Measurements from ENCODE around the gene RASGRF1.

RASGRF1 gene

GRCh38 chr15:78917888-78918287, 172.7 kb downstream of the RASGRF1 start:
- no peaks in the 10 kb centered on the region for H3K9me2 ChIP-seq (replicated peaks; ENCODE audit: insufficient read depth, low read length)
- TF ChIP-seq EZH2 (optimal IDR thresholded peaks at IDR 0.05; ENCODE audit: low read depth, low read length) (no peak), EZH2phosphoT487 (IDR thresholded peaks at IDR 0.05; ENCODE audit: low read length) (no peak)
- TF ChIP-seq, protein P1, sequence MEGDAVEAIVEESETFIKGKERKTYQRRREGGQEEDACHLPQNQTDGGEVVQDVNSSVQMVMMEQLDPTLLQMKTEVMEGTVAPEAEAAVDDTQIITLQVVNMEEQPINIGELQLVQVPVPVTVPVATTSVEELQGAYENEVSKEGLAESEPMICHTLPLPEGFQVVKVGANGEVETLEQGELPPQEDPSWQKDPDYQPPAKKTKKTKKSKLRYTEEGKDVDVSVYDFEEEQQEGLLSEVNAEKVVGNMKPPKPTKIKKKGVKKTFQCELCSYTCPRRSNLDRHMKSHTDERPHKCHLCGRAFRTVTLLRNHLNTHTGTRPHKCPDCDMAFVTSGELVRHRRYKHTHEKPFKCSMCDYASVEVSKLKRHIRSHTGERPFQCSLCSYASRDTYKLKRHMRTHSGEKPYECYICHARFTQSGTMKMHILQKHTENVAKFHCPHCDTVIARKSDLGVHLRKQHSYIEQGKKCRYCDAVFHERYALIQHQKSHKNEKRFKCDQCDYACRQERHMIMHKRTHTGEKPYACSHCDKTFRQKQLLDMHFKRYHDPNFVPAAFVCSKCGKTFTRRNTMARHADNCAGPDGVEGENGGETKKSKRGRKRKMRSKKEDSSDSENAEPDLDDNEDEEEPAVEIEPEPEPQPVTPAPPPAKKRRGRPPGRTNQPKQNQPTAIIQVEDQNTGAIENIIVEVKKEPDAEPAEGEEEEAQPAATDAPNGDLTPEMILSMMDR (IDR thresholded peaks at IDR 0.05; ENCODE audit: low read length): no peak
- H3K79me2 ChIP-seq (ENCODE audit: low read length): no peaks in the 10 kb centered on the region
- H3K27ac ChIP-seq (ENCODE audit: low read length): no peak overlapping the region
- no peaks in the 10 kb centered on the region for H4K20me1 ChIP-seq (ENCODE audit: insufficient read depth, low read length)
- H3K9ac ChIP-seq (ENCODE audit: low read length): no peak overlapping the region
- H3K4me3 ChIP-seq (ENCODE audit: low read length): no peak overlapping the region
- no peaks in the 10 kb centered on the region for H3K27me3 ChIP-seq (replicated peaks; ENCODE audit: insufficient read depth, low read length)
- no peak for DNase-seq
- H3K36me3 ChIP-seq (replicated peaks; ENCODE audit: insufficient read depth, low read length): no peaks in the 10 kb centered on the region
- H3K9me3 ChIP-seq (replicated peaks; ENCODE audit: insufficient read depth, low read length): no peaks in the 10 kb centered on the region
- H3F3A ChIP-seq (ENCODE audit: insufficient read depth, low read length): no peaks in the 10 kb centered on the region
- H3K4me2 ChIP-seq (ENCODE audit: low read depth, low read length): no peak overlapping the region
- no peak overlapping the region for H2AFZ ChIP-seq (ENCODE audit: low read length)
- no peaks in the 10 kb centered on the region for H3K4me1 ChIP-seq (ENCODE audit: low read length)

DNA sequence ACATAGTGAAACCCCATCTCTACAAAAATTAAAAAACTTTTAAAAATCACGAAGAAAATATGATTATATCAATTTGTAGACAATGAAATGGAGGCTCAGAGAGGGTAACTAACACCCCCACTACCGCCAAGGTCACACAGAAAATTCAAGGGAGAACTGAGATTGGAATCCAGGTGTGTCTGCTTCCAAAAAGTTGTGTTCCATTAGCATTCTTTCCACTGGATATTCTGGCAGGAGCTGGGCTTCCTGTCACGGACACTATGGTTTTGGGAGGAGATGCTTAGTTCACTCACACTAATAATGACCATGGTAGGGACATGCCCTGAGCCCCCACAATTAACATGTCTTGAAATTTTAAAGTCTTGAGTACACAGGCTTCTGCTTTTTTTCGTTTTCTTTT, 174.5 kb downstream of the RASGRF1 start:
- Histone ChIP-seq H3K9me2 (replicated peaks; ENCODE audit: insufficient read depth, low read length) (no peaks in the 10 kb centered on the region), H3K4me3 (ENCODE audit: low read length) (no peak overlapping the region), H3K36me3 (replicated peaks; ENCODE audit: insufficient read depth, low read length) (no peaks in the 10 kb centered on the region), H3K27me3 (replicated peaks; ENCODE audit: insufficient read depth, low read length) (no peaks in the 10 kb centered on the region), H3F3A (ENCODE audit: insufficient read depth, low read length) (no peaks in the 10 kb centered on the region), H3K27ac (ENCODE audit: low read length) (no peak overlapping the region), H3K9me3 (replicated peaks; ENCODE audit: insufficient read depth, low read length) (no peaks in the 10 kb centered on the region), H3K4me1 (ENCODE audit: low read length) (no peaks in the 10 kb centered on the region), H2AFZ (ENCODE audit: low read length) (no peak overlapping the region), H3K79me2 (ENCODE audit: low read length) (no peaks in the 10 kb centered on the region), H4K20me1 (ENCODE audit: insufficient read depth, low read length) (no peaks in the 10 kb centered on the region), H3K4me2 (ENCODE audit: low read depth, low read length) (no peak overlapping the region), H3K9ac (ENCODE audit: low read length) (no peak overlapping the region)
- TF ChIP-seq EZH2phosphoT487 (IDR thresholded peaks at IDR 0.05; ENCODE audit: low read length) (no peak), EZH2 (optimal IDR thresholded peaks at IDR 0.05; ENCODE audit: low read depth, low read length) (no peak)
- TF ChIP-seq, protein P1 (IDR thresholded peaks at IDR 0.05; ENCODE audit: low read length): no peak
- DNase-seq: no peak

DNA sequence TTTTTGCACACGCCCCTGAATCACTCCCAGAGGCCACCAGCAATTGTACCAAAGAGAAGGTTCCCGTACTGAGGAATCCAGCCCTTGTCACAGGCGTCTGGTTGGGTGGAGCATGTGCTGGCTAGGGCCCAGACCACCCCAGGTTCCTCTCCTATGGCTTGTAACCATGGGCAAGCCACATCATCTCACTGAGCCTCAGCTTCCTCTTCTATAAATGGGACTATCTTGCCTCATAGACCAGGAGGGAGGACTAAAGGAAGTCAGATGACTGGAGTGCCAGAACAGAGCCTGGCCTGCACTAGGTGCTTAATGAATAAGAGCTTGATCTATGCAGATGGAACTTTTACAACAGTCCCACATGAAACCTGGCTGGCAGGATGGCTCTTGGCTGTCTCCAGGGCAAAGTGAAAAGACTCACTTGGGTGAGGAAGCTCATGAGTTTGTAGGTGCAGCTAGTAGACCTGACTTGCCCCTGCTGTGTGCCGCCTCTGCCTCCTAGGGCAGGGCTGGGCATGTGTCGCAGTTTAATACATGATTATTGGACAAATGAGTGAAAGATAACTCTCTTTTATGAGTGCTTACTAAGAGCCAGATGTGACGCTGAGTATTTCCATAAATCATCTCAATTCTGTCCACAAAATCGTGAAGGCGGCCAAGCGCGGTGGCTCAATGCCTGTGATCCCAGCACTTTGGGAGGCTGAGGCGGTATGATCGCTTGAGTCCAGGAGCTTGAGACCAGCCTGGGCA, 175.1 kb downstream of the RASGRF1 start:
- DNase-seq: no peak
- Histone ChIP-seq H3K4me3 (ENCODE audit: low read length) (no peak overlapping the region), H3K9me3 (replicated peaks; ENCODE audit: insufficient read depth, low read length) (no peaks in the 10 kb centered on the region), H2AFZ (ENCODE audit: low read length) (no peak overlapping the region), H3K9ac (ENCODE audit: low read length) (no peak overlapping the region), H4K20me1 (ENCODE audit: insufficient read depth, low read length) (no peaks in the 10 kb centered on the region), H3K4me2 (ENCODE audit: low read depth, low read length) (no peak overlapping the region), H3K79me2 (ENCODE audit: low read length) (no peaks in the 10 kb centered on the region), H3K27ac (ENCODE audit: low read length) (no peak overlapping the region), H3K36me3 (replicated peaks; ENCODE audit: insufficient read depth, low read length) (no peaks in the 10 kb centered on the region), H3K27me3 (replicated peaks; ENCODE audit: insufficient read depth, low read length) (no peaks in the 10 kb centered on the region), H3K4me1 (ENCODE audit: low read length) (no peaks in the 10 kb centered on the region), H3F3A (ENCODE audit: insufficient read depth, low read length) (no peaks in the 10 kb centered on the region), H3K9me2 (replicated peaks; ENCODE audit: insufficient read depth, low read length) (no peaks in the 10 kb centered on the region)
- TF ChIP-seq, protein P1 (IDR thresholded peaks at IDR 0.05; ENCODE audit: low read length): no peak
- TF ChIP-seq EZH2 (optimal IDR thresholded peaks at IDR 0.05; ENCODE audit: low read depth, low read length) (no peak), EZH2phosphoT487 (IDR thresholded peaks at IDR 0.05; ENCODE audit: low read length) (no peak)

Data from MM.1S (cell line).